PC-9 (cell line): Measurements from ENCODE around the gene GABRR1. TPM values are rescaled to one million over a fixed set of nuclear protein-coding genes. Genes with fewer than 3 reads are reported as not detected.

Source experiments
- total RNA-seq: library from RNA; stranded (reverse); gene quantifications from 2 replicates; pipeline ENCODE4 v1.2.3, GENCODE V29; 2021

The GABRR1 gene
- total RNA-seq, 1 experiment from 2014 or later = not detected

Other genes starting within 250 kb of the GABRR1 start
- 58.3 and 66.9 TPM in 2 replicates for gene PNRC1, start 136.6 kb downstream of the GABRR1 start, total RNA-seq
- gene SRSF12, start 99.3 kb downstream of the GABRR1 start, total RNA-seq = not detected in 2 replicates
- 21.9 and 28.8 TPM in 2 replicates for gene PM20D2, start 71.3 kb downstream of the GABRR1 start, total RNA-seq
- 0.52 TPM in 1 of 2 replicates, not detected in the other for gene GABRR2, start 97.9 kb upstream of the GABRR1 start, total RNA-seq
- gene UBE2J1, start 135.4 kb upstream of the GABRR1 start, total RNA-seq = 19.8 and 29.0 TPM in 2 replicates
- gene RRAGD, start 194.9 kb upstream of the GABRR1 start, total RNA-seq = 0.18 TPM in 1 of 2 replicates, not detected in the other
- 1.8 and 2.7 TPM in 2 replicates for gene ANKRD6, start 215.8 kb upstream of the GABRR1 start, total RNA-seq